NCI-H1048 (cell line): Measurements from ENCODE around the gene HRH1.
"Not testable (repeated sequence)": the region's sequence is repeated elsewhere in the genome, so short reads cannot be mapped to it uniquely, and the experiment has no call there.

Experiments
- DNase-seq: peaks from one replicate; lab custom pipeline; 2025; lab: John Stamatoyannopoulos, UW

HRH1 gene

GRCh38 chr3:11245276-11245675 is 91.0 kb downstream of the HRH1 start:
- DNase-seq: no peak

DNA sequence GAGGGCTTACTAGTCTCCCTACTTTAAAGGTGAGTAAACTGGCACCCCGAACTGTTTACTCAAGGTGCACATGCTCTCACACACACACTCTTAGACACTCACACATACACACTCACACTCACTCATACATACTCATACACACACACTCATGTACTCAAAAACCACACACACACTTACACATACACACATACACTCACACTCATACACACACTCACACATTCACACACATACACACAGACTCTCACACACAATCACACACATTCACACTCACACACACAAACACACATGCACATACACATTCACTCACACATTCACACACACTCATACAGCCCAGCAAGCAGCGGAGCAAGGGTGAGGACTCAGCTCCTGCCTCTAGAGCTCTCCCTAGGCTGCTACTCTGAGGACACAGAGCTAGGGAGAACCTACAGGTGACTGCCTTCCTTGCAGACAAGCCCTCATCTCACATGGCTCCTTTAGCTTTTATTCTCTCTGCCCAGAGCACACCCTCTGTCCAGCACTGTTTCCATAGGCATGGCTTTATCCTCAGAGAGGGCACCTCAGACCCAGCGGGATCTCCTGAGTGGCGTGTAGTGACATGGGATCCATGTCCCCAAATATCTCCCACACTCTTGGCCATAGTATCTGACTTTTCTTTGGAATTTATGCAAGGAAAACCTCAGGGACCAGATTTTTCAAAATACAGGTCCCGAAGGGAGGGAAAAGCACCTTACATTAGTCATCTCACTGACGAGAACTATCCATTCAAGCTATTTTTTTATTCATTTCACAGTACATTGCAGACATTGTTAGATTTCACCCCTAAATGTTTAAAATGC is 91.8 kb downstream of the HRH1 start:
- DNase-seq: no peak

- DNase-seq: no peak
These were observed 92.3 kb downstream of the HRH1 start for GRCh38 chr3:11246663-11246970.

GRCh38 chr3:11247362-11247761 is 93.1 kb downstream of the HRH1 start:
- no peak for DNase-seq

DNA sequence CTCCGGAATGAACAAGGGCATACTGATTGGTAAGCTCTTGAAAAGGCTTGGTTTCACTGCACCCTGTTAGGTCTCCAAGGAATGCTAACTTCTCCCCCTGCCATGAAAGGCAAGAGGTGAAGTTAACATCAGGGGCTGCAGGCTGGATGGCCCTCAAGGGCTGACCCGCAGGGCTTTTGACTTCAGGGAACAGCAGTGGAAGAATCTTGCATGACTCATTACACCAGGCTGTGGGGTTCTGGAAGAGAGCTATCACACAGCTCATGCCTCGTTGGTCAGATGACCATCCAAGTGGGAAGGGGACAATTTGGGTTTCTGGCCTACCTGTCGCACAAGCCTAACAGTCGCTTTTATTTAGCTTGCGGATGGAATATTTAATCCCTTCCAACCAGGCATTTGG is 94.3 kb downstream of the HRH1 start:
- DNase-seq: no peak

GRCh38 chr3:11250902-11251806 is 96.9 kb downstream of the HRH1 start:
- DNase-seq: no peak

DNA sequence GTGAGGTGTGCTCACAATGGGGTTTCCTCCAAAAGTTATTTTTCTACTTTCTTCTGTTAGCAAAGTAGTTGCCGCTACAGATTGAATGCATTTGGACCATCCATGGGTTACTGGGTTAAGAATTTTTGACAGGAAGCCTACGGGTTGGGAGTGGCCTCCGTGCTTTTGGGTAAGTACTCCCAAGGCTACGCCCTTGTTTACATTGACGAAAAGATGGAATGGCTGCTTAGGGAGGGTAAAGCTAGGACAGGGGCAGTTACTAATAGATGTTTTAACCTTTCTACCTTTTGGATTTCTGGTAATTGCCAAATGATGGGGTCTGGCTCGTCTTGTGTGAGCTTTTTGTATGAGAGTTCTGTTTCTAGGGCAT is 97.5 kb downstream of the HRH1 start:
- no peak for DNase-seq

DNA sequence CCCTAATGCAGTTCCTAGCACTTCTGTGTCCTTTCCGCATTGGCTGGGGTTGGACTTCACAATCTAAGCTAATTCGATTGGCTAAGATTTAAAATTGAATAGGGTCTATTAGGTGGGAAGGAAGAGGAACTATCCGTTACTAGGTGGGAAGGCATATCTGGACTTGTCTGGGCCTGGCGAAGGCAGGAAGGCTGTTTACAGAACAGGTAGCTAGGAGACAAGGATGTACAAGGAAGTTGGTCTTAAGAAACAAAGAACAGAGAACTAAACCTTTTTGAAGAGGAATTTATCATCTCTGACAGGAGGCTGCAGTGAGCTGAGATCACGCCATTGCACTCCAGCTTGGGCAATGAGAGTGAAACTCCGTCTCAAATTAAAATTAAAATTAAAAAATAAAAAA is 100.6 kb downstream of the HRH1 start:
- DNase-seq: no peak

- not testable (repeated sequence) for DNase-seq
These were observed 101.2 kb downstream of the HRH1 start for GRCh38 chr3:11255537-11255936.

DNA sequence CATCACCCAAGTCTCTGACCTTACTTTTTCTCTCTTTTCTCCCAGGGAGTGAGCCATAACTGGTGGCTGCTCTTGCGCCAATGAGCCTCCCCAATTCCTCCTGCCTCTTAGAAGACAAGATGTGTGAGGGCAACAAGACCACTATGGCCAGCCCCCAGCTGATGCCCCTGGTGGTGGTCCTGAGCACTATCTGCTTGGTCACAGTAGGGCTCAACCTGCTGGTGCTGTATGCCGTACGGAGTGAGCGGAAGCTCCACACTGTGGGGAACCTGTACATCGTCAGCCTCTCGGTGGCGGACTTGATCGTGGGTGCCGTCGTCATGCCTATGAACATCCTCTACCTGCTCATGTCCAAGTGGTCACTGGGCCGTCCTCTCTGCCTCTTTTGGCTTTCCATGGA is 104.7 kb downstream of the HRH1 start:
- no peak for DNase-seq

GRCh38 chr3:11260460-11260859 is 106.2 kb downstream of the HRH1 start:
- no peak for DNase-seq

DNA sequence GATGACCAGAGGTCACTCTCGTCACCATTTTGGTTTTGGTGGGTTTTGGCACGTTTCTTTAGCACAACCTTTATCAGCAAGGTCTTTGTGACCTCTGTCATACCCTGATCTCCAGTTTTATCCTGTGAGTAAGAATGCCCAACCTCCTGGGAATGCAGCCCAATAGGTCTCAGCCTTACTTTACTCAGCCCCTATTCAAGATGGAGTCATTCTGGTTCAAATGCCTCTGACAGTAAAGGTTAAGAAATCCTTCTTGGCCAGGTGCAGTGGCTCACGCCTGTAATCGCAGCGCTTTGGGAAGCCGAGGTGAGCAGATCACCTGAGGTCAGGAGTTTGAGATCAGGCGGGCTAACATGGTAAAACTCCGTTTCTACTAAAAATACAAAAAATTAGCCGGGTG is 114.7 kb downstream of the HRH1 start:
- DNase-seq: no peak

DNA sequence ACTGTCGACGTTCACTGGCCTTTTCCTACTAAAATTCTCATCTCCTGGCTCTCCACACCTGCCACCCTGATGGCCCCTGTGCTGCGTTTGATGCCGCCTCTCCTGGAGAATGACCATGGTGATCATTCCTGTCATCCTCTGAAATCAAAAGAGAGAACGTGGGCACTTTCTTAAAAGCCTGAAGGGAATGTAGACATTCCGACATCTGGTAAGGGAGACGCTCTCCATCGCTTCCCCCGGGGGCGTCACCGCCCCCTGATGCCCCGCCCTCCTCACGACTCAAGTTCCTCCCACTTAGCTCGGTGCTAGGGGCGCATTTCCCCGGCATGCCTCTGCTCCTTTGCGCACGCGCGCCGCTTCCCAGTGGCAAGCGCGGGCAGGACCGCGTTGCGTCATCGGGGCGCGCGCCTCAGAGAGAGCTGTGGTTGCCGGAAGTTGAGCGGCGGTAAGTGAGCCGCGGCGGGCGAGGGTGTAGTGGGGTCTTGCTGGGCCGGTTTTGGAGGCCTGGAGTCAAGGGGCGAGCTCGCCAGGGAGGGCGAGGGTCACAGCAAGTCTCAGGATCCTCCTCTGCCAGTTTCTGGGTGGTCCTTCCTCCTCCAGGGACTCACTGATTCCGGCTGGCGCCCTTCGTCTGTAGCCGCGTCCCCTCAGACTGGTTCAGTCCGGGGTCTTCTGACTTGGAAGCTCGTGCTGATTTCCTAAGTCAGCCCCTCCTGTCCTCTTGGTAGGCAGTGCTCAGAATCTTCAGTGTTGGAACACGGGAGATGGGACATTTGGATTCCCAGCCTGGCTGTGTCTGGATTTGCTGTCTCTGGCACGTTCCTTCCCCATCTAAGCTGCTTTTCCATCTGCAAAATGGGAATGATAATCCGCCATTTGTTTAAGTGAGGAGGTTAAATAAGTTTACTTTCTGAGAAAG is 118.0 kb downstream of the HRH1 start, which contains the start of gene ATG7:
TSS of gene ATG7 (plus strand) at position 412 of the 919 bp plus-strand sequence. CDS start 26,299 bp downstream, outside the sequence.
- DNase-seq: peak; percentile 93

- no peak for DNase-seq
These were observed 118.7 kb downstream of the HRH1 start for GRCh38 chr3:11272906-11273574.

- no peak for DNase-seq
These were observed 119.6 kb downstream of the HRH1 start for GRCh38 chr3:11273891-11274291.

GRCh38 chr3:11274566-11275142 is 120.4 kb downstream of the HRH1 start:
- no peak for DNase-seq

DNA sequence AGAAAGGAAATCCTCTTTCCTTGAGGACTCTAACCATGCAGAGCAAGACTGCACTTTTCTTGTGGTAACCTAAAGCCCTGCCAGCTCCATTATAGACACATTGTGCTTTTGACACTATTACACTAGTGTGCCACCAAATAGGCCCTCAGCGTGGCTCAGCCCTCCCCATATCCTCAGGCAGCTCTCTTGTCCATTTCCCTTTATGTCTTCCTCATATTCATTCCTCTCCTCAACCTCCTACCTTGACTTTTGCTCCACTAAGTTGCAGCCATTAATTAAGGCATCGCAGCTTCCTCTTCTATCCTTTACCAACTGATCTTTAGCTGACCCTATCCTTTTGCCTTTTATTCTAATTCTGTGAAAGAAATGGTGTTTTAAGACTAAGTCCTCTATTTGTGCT is 121.6 kb downstream of the HRH1 start:
- DNase-seq: no peak

- no peak for DNase-seq
These were observed 122.6 kb downstream of the HRH1 start for GRCh38 chr3:11276901-11277300.

DNA sequence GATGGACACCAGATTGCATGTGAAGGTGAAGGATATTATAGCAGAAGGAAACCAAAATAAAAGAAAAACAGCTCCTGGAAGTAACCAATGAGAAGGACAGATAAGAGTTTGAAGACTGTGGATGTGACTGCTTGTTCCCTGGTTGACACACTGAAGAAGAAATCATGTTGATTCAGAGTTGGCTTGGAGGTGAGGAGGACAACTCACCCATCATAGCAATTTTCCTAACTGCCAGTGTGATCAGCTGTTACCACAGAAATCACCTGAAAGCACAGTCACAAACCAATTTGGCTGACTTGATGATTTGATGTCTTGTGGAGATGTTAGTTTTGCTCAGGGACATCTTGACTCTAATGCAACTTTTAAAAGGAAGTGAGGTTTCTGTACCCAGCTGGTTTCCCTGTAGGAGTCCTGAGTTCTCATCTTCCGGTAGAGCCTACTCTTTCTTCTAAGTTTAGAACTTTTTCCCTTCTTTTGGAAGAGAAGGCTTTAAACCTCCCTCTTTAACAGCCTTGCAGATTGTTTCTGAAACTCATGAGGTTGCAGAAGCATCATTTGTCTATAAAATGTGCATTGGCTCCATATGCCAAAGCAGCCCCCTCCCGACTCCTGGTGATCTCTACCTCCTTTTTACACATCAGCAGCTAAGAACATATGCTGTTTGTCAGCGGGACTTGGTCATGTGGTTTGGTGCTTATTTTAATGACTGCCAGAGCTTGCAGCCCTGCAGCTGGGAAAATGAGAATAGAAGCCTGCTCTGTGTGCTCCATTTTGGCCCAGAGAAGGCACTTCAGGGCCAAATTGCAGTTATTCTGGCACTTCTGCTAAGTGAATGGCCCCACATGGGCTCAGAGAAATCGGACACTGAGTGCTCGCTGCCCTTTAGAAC is 128.2 kb downstream of the HRH1 start:
- DNase-seq: no peak

GRCh38 chr3:11283139-11283475 is 128.8 kb downstream of the HRH1 start:
- no peak for DNase-seq
